Hematopoietic multipotent progenitor cell (in vitro differentiated cells): ENCODE measurements around the gene NXNL1. TPM values are rescaled to one million over a fixed set of nuclear protein-coding genes. Genes with fewer than 3 reads are reported as not detected.

Source experiments
- DNase-seq, 3 donors: peaks; one replicate each; pipeline ENCODE4 v3.0.0-alpha.2; 2011 to 2015; ENCODE audit warnings: low read depth in 2 of 3, low spot score in 2 of 3
- total RNA-seq: library from RNA; depleted of rRNA; stranded (reverse); fragments of >200 nt; gene quantifications from one replicate; pipeline ENCODE4 v1.2.3, GENCODE V29; 2012

NXNL1 gene
- total RNA-seq, 1 donor = not detected

- DNase-seq = no peak
These were observed 1.8 kb downstream of the NXNL1 start for GRCh38 chr19:17458970-17459369.

GRCh38 chr19:17457616-17458015 lies 3.1 kb downstream of the NXNL1 start:
- no peak for DNase-seq

- DNase-seq = no peak
These were observed 4.6 kb downstream of the NXNL1 start for GRCh38 chr19:17456127-17456526.

- no peak for DNase-seq
These were observed 5.2 kb downstream of the NXNL1 start for GRCh38 chr19:17455308-17456123.

- DNase-seq = no peak
These were observed 6.1 kb downstream of the NXNL1 start for GRCh38 chr19:17454576-17455071.

GRCh38 chr19:17451820-17452219 lies 8.9 kb downstream of the NXNL1 start:
- no peak for DNase-seq

GRCh38 chr19:17450264-17451075 lies 10.3 kb downstream of the NXNL1 start:
- DNase-seq = peak in 2 of 3 donors; percentile 41 to 48

- DNase-seq = peak in 2 of 3 donors; percentile 63 to 73
These were observed 12.4 kb downstream of the NXNL1 start, which contains the start of gene TMEM221 for GRCh38 chr19:17448131-17448967. TSS of gene TMEM221 (minus strand) at chr19:17448668. CDS start at chr19:17448462, 206 bp downstream.

GRCh38 chr19:17447704-17448130 lies 13.0 kb downstream of the NXNL1 start:
- no peak for DNase-seq

- DNase-seq = no peak
These were observed 15.1 kb downstream of the NXNL1 start for GRCh38 chr19:17445526-17446165.

GRCh38 chr19:17441241-17442021 lies 19.3 kb downstream of the NXNL1 start:
- DNase-seq = peak in 2 of 3 donors; percentile 46 to 61

- no peak for DNase-seq
These were observed 23.9 kb downstream of the NXNL1 start for GRCh38 chr19:17436874-17437267.

GRCh38 chr19:17436094-17436873 lies 24.4 kb downstream of the NXNL1 start:
- DNase-seq = no peak

GRCh38 chr19:17435218-17435617 lies 25.5 kb downstream of the NXNL1 start:
- no peak for DNase-seq

- DNase-seq = no peak
These were observed 29.3 kb downstream of the NXNL1 start for GRCh38 chr19:17431417-17431816.

GRCh38 chr19:17429641-17430113 lies 31.0 kb downstream of the NXNL1 start:
- no peak for DNase-seq

- peak in 2 of 3 donors; percentile 75 to 78 for DNase-seq
These were observed 35.9 kb downstream of the NXNL1 start for GRCh38 chr19:17424743-17425365.
